GM23248 (cell line): ENCODE measurements around the gene DGKB.

Source experiments
- EZH2 ChIP-seq: fragments of 200-600 bp; sonication (generic); IDR thresholded peaks from 2 replicates; pipeline ENCODE4 v1.6.1; 2018; ENCODE audit warnings: antibody characterized with exemption, mild to moderate bottlenecking; ENCODE audit not compliant: insufficient read depth, poor library complexity, severe bottlenecking
- EZH2phosphoT487 ChIP-seq: fragments of 200-600 bp; sonication (generic); IDR thresholded peaks from 2 replicates; pipeline ENCODE4 v1.6.1; 2018; ENCODE audit warnings: antibody characterized with exemption, moderate library complexity, mild to moderate bottlenecking, low read depth; ENCODE audit not compliant: insufficient read depth

- TF ChIP-seq EZH2 (no peak), EZH2phosphoT487 (no peak)
Measured at GRCh38 chr7:14776266-14776665, 126.3 kb downstream of the DGKB start.
